ENCODE results near the gene F8A2.
"Not testable (repeated sequence)": the region's sequence is repeated elsewhere in the genome, so short reads cannot be mapped to it uniquely, and the experiment has no call there.

- not testable (repeated sequence) for TF ChIP-seq CTCF, POLR2AphosphoS5, EP300 (IDR thresholded peaks at IDR 0.05)
Measured at GRCh38 chrX:155335337-155335712, 46.6 kb upstream of the F8A2 start.
